Left forelimb (tissue), 1 donor: Measurements from ENCODE around the gene MDC1.
"Not testable (repeated sequence)": the region's sequence is repeated elsewhere in the genome, so short reads cannot be mapped to it uniquely, and the experiment has no call there.

Experiments
- DNase-seq: peaks from one replicate; pipeline ENCODE4 v3.0.0-alpha.2; 2018; ENCODE audit warnings: low spot score

The MDC1 gene

GRCh38 chr6:30717129-30717844 lies at the start of gene MDC1:
MDC1 (minus strand) TSS chr6:30717281; CDS start chr6:30715175, 2,106 bp downstream.
- peak; percentile 100 for DNase-seq

GRCh38 chr6:30766461-30767157 lies 49.5 kb upstream of the MDC1 start:
- DNase-seq = no peak

GRCh38 chr6:30765495-30765894 lies 48.4 kb upstream of the MDC1 start:
- DNase-seq = not testable (repeated sequence)

- not testable (repeated sequence) for DNase-seq
Observed at GRCh38 chr6:30764490-30765043, 47.5 kb upstream of the MDC1 start.

GRCh38 chr6:30763618-30764489 lies 46.8 kb upstream of the MDC1 start:
- DNase-seq = no peak

GRCh38 chr6:30763155-30763617 lies 46.1 kb upstream of the MDC1 start:
- no peak for DNase-seq

GRCh38 chr6:30761791-30762429 lies 44.8 kb upstream of the MDC1 start:
- no peak for DNase-seq

- no peak for DNase-seq
Observed at GRCh38 chr6:30760549-30760948, 43.5 kb upstream of the MDC1 start.

- DNase-seq = no peak
Observed at GRCh38 chr6:30759575-30760239, 42.6 kb upstream of the MDC1 start.

- no peak for DNase-seq
Observed at GRCh38 chr6:30757261-30757904, 40.3 kb upstream of the MDC1 start.

GRCh38 chr6:30756405-30757003 lies 39.4 kb upstream of the MDC1 start:
- DNase-seq = not testable (repeated sequence)

GRCh38 chr6:30754631-30755030 lies 37.5 kb upstream of the MDC1 start:
- no peak for DNase-seq

- peak; percentile 83 for DNase-seq
Observed at GRCh38 chr6:30752157-30752927, 35.3 kb upstream of the MDC1 start.

GRCh38 chr6:30750379-30750668 lies 33.2 kb upstream of the MDC1 start:
- DNase-seq = no peak

GRCh38 chr6:30749554-30750378 lies 32.7 kb upstream of the MDC1 start:
- no peak for DNase-seq

- DNase-seq = no peak
Observed at GRCh38 chr6:30748851-30749540, 31.9 kb upstream of the MDC1 start.

GRCh38 chr6:30747902-30748769 lies 31.1 kb upstream of the MDC1 start:
- no peak for DNase-seq
